Activated CD8-positive, alpha-beta memory T cell treated with anti-CD3 and anti-CD28 coated beads for 48 hours (primary cell): Measurements from ENCODE around the gene PORCN.

Experiments used
- DNase-seq, 3 experiments: peaks; one replicate each; pipeline ENCODE4 v3.0.0-alpha.2; 2020; ENCODE audit warnings: low read depth in 2 of 3, low spot score in 2 of 3

Gene PORCN

GRCh38 chrX:48508400-48509244 is at the start of gene PORCN:
PORCN (plus strand) TSS chrX:48508992; CDS start chrX:48509821, 829 bp downstream.
- DNase-seq: peak; percentile 40 to 61 (median 53)

GRCh38 chrX:48459483-48459882 is 49.3 kb upstream of the PORCN start:
- DNase-seq: no peak

- DNase-seq: no peak
Measured at GRCh38 chrX:48460031-48460430, 48.8 kb upstream of the PORCN start.

GRCh38 chrX:48460606-48461005 is 48.2 kb upstream of the PORCN start:
- DNase-seq: no peak

GRCh38 chrX:48461830-48462229 is 47.0 kb upstream of the PORCN start:
- DNase-seq: no peak

GRCh38 chrX:48465336-48465933 is 43.4 kb upstream of the PORCN start:
- DNase-seq: no peak

- no peak for DNase-seq
Measured at GRCh38 chrX:48466696-48467095, 42.1 kb upstream of the PORCN start.

GRCh38 chrX:48467281-48467761 is 41.5 kb upstream of the PORCN start:
- no peak for DNase-seq

- no peak for DNase-seq
Measured at GRCh38 chrX:48468247-48468671, 40.5 kb upstream of the PORCN start.

GRCh38 chrX:48468693-48469691 is 39.8 kb upstream of the PORCN start:
- DNase-seq: no peak

GRCh38 chrX:48470110-48470832 is 38.5 kb upstream of the PORCN start, which contains the start of gene SLC38A5:
SLC38A5 (minus strand) TSS chrX:48470260; CDS start chrX:48467924, 2,336 bp downstream.
- no peak for DNase-seq

- DNase-seq: no peak
Measured at GRCh38 chrX:48470833-48471118, 38.0 kb upstream of the PORCN start.

GRCh38 chrX:48471504-48471903 is 37.3 kb upstream of the PORCN start:
- DNase-seq: no peak

- DNase-seq: no peak
Measured at GRCh38 chrX:48472225-48472624, 36.6 kb upstream of the PORCN start.

GRCh38 chrX:48472851-48473703 is 35.7 kb upstream of the PORCN start:
- no peak for DNase-seq

GRCh38 chrX:48473704-48473990 is 35.1 kb upstream of the PORCN start:
- DNase-seq: no peak

- DNase-seq: no peak
Measured at GRCh38 chrX:48474127-48474526, 34.7 kb upstream of the PORCN start.

GRCh38 chrX:48474581-48474980 is 34.2 kb upstream of the PORCN start:
- no peak for DNase-seq

- no peak for DNase-seq
Measured at GRCh38 chrX:48475296-48475695, 33.5 kb upstream of the PORCN start.
